Neural cell (in vitro differentiated cells): ENCODE measurements around the gene CLEC20A. TPM values are rescaled to one million over a fixed set of nuclear protein-coding genes. Genes with fewer than 3 reads are reported as not detected.

Experiments
- H2AFZ ChIP-seq: fragments of 200-600, 300-800 bp; sonication (generic), shearing (Covaris generic); 2 replicates; pipeline ENCODE4 v1.6.0; 2014; ENCODE audit warnings: low read depth, mild to moderate bottlenecking, antibody characterized with exemption, low read length, moderate library complexity
- H3F3A ChIP-seq: fragments of 200-600 bp; shearing (Covaris generic); 2 replicates; pipeline ENCODE4 v1.6.1; 2016; ENCODE audit warnings: mild to moderate bottlenecking, moderate library complexity, mixed read lengths, antibody characterized with exemption, low read length; ENCODE audit not compliant: insufficient read depth, poor library complexity, severe bottlenecking
- H3K27ac ChIP-seq: fragments of 200-600, 300-800 bp; sonication (generic), shearing (Covaris generic); 2 replicates; pipeline ENCODE4 v1.5.1; 2014; ENCODE audit warnings: mild to moderate bottlenecking, low read length, moderate library complexity
- H3K27me3 ChIP-seq: fragments of 300-800, 200-600 bp; sonication (generic), shearing (Covaris generic); 2 replicates; pipeline ENCODE4 v1.6.0; 2014; ENCODE audit warnings: mild to moderate bottlenecking, low read depth, low read length, moderate library complexity; ENCODE audit not compliant: insufficient read depth
- H3K36me3 ChIP-seq: fragments of 300-800, 200-600 bp; sonication (generic), shearing (Covaris generic); 2 replicates; pipeline ENCODE4 v1.5.1; 2014; ENCODE audit warnings: mild to moderate bottlenecking, antibody characterized with exemption, low read length, moderate library complexity; ENCODE audit not compliant: insufficient read depth
- H3K4me2 ChIP-seq: fragments of 300-800, 200-600 bp; sonication (generic), shearing (Covaris generic); 2 replicates; pipeline ENCODE4 v1.6.0; 2014; ENCODE audit warnings: mild to moderate bottlenecking, low read length
- H3K4me3 ChIP-seq: fragments of 300-800, 200-600 bp; sonication (generic), shearing (Covaris generic); 2 replicates; pipeline ENCODE4 v1.5.1; 2014; ENCODE audit warnings: mild to moderate bottlenecking, low read length, moderate library complexity
- H3K79me2 ChIP-seq: fragments of 200-600 bp; shearing (Covaris generic); replicated peaks from 2 replicates; pipeline ENCODE4 v1.6.0; 2014; ENCODE audit warnings: mild to moderate bottlenecking, low read length, moderate library complexity; ENCODE audit not compliant: insufficient read depth
- H3K9ac ChIP-seq: fragments of 300-800, 200-600 bp; sonication (generic), shearing (Covaris generic); 2 replicates; pipeline ENCODE4 v1.6.1; 2016; ENCODE audit warnings: mild to moderate bottlenecking, low read length, mixed read lengths
- H3K9me2 ChIP-seq: fragments of 200-600 bp; shearing (Covaris generic); 2 replicates; pipeline ENCODE4 v1.6.1; 2016; ENCODE audit warnings: mild to moderate bottlenecking, low read length, mixed read lengths; ENCODE audit not compliant: insufficient read depth
- H3K9me3 ChIP-seq: fragments of 200-600, 300-800 bp; sonication (generic), shearing (Covaris generic); 2 replicates; pipeline ENCODE4 v1.6.1; 2016; ENCODE audit warnings: mild to moderate bottlenecking, mixed run types, low read length, moderate library complexity, mixed read lengths
- H4K20me1 ChIP-seq: fragments of 200-600 bp; shearing (Covaris generic); 2 replicates; pipeline ENCODE4 v1.6.1; 2016; ENCODE audit warnings: mild to moderate bottlenecking, mixed run types; ENCODE audit not compliant: insufficient read depth
- CTCF ChIP-seq: fragments of 450-650 bp; IDR thresholded peaks from 2 replicates; pipeline ENCODE4 v1.5.1; 2014; ENCODE audit warnings: antibody characterized with exemption, mild to moderate bottlenecking, moderate library complexity; ENCODE audit not compliant: poor library complexity, severe bottlenecking
- EP300 ChIP-seq: fragments of 450-650 bp; conservative IDR thresholded peaks from 2 replicates; pipeline ENCODE4 v1.6.1; 2014; ENCODE audit warnings: antibody characterized with exemption, mild to moderate bottlenecking, moderate library complexity; ENCODE audit not compliant: poor library complexity, severe bottlenecking
- EZH2 ChIP-seq: fragments of 200-600, 300-800 bp; shearing (Covaris generic), sonication (generic); IDR thresholded peaks from 2 replicates; pipeline ENCODE4 v1.6.1; 2014; ENCODE audit warnings: antibody characterized with exemption, low read length, borderline replicate concordance, mild to moderate bottlenecking; ENCODE audit not compliant: insufficient read depth, poor library complexity, severe bottlenecking
- MXI1 ChIP-seq: fragments of 450-650 bp; conservative IDR thresholded peaks from 2 replicates; pipeline ENCODE4 v1.6.1; 2014; ENCODE audit warnings: antibody characterized with exemption, mild to moderate bottlenecking; ENCODE audit not compliant: poor library complexity, severe bottlenecking
- POLR2AphosphoS5 ChIP-seq: IDR thresholded peaks from 2 replicates; pipeline ENCODE4 v1.6.1; 2012
- RAD21 ChIP-seq: fragments of 450-650 bp; conservative IDR thresholded peaks from 2 replicates; pipeline ENCODE4 v1.6.1; 2014; ENCODE audit warnings: antibody characterized with exemption, mild to moderate bottlenecking, moderate library complexity
- SMC3 ChIP-seq: fragments of 450-650 bp; conservative IDR thresholded peaks from 2 replicates; pipeline ENCODE4 v1.6.1; 2014; ENCODE audit warnings: antibody characterized with exemption, mild to moderate bottlenecking, moderate library complexity; ENCODE audit not compliant: poor library complexity
- TAF1 ChIP-seq: IDR thresholded peaks from 2 replicates; pipeline ENCODE4 v1.6.1; 2012; ENCODE audit warnings: low read depth
- polyA plus RNA-seq: library from polyadenylated mRNA; depleted of rRNA; stranded (reverse); fragments of >200 nt; gene quantifications from 2 replicates; pipeline ENCODE4 v1.2.3, GENCODE V29; 2014
- TF ChIP-seq, protein P1 (sequence below): IDR thresholded peaks from 2 replicates; pipeline ENCODE4 v1.6.1; 2012; ENCODE audit warnings: borderline replicate concordance

CLEC20A gene
- polyA plus RNA-seq, 1 donor from 2014 or later, result 0.78 TPM

- no peaks in the 10 kb centered on the region for H3F3A ChIP-seq
- no peaks in the 10 kb centered on the region for H3K79me2 ChIP-seq
- H4K20me1 ChIP-seq, result no peaks in the 10 kb centered on the region
- H3K9me2 ChIP-seq, result no peaks in the 10 kb centered on the region
- no peak for TF ChIP-seq SMC3
- TF ChIP-seq RAD21, result no peak
- no peak for TF ChIP-seq TAF1
- TF ChIP-seq POLR2AphosphoS5, result no peak
- no peak for TF ChIP-seq EP300
- TF ChIP-seq EZH2, result no peak
- no peak for TF ChIP-seq MXI1
- TF ChIP-seq, protein P1, sequence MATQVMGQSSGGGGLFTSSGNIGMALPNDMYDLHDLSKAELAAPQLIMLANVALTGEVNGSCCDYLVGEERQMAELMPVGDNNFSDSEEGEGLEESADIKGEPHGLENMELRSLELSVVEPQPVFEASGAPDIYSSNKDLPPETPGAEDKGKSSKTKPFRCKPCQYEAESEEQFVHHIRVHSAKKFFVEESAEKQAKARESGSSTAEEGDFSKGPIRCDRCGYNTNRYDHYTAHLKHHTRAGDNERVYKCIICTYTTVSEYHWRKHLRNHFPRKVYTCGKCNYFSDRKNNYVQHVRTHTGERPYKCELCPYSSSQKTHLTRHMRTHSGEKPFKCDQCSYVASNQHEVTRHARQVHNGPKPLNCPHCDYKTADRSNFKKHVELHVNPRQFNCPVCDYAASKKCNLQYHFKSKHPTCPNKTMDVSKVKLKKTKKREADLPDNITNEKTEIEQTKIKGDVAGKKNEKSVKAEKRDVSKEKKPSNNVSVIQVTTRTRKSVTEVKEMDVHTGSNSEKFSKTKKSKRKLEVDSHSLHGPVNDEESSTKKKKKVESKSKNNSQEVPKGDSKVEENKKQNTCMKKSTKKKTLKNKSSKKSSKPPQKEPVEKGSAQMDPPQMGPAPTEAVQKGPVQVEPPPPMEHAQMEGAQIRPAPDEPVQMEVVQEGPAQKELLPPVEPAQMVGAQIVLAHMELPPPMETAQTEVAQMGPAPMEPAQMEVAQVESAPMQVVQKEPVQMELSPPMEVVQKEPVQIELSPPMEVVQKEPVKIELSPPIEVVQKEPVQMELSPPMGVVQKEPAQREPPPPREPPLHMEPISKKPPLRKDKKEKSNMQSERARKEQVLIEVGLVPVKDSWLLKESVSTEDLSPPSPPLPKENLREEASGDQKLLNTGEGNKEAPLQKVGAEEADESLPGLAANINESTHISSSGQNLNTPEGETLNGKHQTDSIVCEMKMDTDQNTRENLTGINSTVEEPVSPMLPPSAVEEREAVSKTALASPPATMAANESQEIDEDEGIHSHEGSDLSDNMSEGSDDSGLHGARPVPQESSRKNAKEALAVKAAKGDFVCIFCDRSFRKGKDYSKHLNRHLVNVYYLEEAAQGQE, result no peak
- no peak for TF ChIP-seq CTCF
- H3K4me2 ChIP-seq, result no peak overlapping the region
- no peaks in the 10 kb centered on the region for H3K9me3 ChIP-seq
- no peak overlapping the region for H3K27ac ChIP-seq
- no peak overlapping the region for H2AFZ ChIP-seq
- H3K27me3 ChIP-seq, result no peaks in the 10 kb centered on the region
- H3K36me3 ChIP-seq, result peaks cover 7% of the 10 kb centered on the region
- no peak overlapping the region for H3K9ac ChIP-seq
- H3K4me3 ChIP-seq, result no peak overlapping the region
Observed at GRCh38 chr1:178458203-178458602, 38.6 kb downstream of the CLEC20A start.

- H3K79me2 ChIP-seq, result no peaks in the 10 kb centered on the region
- no peaks in the 10 kb centered on the region for H4K20me1 ChIP-seq
- H3K4me2 ChIP-seq, result no peak overlapping the region
- TF ChIP-seq MXI1, result no peak
- TF ChIP-seq POLR2AphosphoS5, result no peak
- no peak for TF ChIP-seq CTCF
- TF ChIP-seq, protein P1, result no peak
- no peak for TF ChIP-seq EP300
- TF ChIP-seq TAF1, result no peak
- no peak for TF ChIP-seq SMC3
- no peak for TF ChIP-seq RAD21
- no peak for TF ChIP-seq EZH2
- H3K27me3 ChIP-seq, result no peaks in the 10 kb centered on the region
- no peak overlapping the region for H3K4me3 ChIP-seq
- no peak overlapping the region for H2AFZ ChIP-seq
- H3K27ac ChIP-seq, result no peak overlapping the region
- H3K36me3 ChIP-seq, result peaks cover 7% of the 10 kb centered on the region
- H3K9me3 ChIP-seq, result no peaks in the 10 kb centered on the region
- no peaks in the 10 kb centered on the region for H3K9me2 ChIP-seq
- no peaks in the 10 kb centered on the region for H3F3A ChIP-seq
- H3K9ac ChIP-seq, result no peak overlapping the region
Observed at GRCh38 chr1:178457651-178458050, 39.1 kb downstream of the CLEC20A start.
